Measurements from ENCODE around the gene HIVEP3.

Gene HIVEP3

DNA sequence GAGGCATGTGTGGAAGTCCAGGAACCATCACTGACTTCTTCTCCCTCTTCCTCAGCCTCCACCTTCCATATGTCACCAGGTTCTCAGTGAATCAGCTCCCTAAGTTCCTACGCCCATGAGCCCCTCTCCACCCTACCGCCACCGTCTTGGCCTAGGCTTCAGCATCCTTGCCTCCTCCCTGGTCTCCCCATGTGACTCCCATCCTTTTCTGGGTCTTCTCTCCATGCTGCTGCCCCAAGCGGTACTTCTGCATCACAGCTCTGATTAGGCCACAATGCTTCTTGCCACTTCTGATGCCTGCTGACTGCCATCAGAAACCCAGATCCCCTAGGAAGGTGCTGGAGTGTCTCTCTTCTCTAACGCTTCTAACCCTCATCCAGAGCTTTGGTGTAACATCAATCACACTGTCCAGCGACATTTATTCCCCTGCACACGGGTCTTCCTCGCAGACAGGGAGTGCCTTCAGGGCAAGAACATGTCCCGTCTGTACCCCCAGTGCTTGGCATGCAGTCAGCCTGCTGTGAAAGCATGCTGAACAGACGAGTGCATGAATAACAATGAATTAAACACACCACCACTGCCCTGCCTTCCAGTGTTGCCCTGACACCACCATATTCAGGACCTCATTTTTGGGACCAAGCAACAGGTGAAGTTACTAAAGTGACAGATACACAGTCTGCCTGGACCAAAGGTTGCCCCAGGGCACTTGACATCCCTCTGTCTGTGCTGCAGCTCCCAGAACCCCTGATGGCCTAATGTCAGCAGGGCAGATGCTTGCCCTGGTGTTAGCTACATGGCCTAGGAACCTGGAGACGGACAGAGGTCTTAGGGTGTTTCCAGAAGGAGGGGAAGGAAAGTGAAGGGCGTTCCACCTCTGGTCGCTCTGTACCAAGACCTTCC lies 275.6 kb downstream of the HIVEP3 start:
- no peak for DNase-seq

DNA sequence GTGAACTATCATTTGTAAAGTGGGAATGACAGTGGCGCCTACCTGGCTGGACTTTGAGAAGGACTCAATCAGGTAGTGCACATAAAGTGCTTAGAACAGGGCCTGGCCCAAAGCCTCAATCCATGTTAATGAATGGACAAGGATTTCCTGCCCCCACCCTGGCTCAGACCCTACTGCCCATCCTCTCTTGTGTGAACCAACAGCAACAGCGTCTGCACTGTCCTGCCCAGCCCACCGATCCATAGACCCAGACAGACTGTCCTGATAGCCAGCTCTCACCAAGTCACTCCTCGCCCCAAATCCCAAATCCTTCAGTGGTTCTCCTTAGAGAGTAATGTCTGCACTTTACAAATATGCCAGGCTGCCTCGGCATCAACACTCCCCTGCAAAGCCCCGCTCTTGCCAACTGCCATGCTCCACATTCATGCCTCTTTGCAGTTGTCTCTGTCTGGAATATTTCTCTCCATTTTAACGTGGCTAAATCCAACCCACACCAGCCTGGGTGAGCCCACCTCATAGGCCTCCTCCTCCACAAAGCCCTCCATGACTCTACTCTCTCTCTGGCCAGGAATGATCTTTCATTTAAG lies 276.7 kb downstream of the HIVEP3 start:
- DNase-seq: no peak

DNA sequence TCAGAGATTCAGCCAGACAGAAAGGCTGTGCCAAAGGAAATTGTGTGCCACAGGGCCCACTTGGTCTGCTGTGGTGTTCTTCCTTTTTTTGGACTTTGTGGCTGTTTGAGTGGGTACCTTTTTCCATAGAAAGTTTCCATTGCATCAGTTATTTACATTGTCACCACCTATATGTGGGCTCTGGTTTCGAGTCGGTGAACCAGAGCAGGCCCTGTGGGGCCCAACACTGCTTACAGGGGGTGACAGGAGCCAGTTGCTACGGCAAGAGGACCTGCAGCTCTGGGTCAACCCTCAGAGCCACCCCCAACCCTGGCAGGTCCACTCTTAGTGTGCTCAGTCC lies 277.3 kb downstream of the HIVEP3 start:
- DNase-seq: no peak

DNA sequence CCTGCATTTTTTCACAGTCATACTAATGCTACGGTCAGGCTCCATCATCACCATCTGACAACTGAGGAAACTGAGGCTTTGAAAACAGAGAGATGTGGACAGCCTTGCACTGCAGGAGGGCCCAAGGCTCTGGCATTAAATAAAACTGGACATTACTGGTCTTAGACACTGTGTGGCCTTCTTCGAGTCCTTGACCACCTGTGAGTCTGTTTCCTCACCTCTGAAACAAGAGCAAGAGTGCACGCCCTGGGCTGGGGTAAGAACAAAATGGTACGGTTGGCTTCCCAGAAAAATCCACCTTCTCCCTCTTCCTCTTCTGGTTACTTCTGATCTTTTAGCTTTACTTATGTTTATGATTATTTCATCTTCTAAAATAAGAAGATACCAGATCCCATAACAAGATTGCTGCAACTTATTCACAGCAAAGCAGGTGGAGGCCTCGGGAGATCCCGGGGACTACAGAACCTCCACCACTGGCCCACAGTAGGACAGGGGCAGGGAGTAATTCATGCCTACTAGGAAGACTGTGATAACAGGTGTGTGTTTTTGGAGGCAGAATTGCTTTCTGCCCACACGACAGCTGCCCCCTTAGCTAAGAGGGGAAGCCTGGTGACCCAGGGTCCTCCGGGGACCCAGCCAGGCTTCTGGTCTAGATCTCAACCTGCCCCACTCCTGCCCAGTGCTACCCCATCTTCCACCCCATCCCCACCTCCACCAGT lies 277.8 kb downstream of the HIVEP3 start:
- no peak for DNase-seq

DNA sequence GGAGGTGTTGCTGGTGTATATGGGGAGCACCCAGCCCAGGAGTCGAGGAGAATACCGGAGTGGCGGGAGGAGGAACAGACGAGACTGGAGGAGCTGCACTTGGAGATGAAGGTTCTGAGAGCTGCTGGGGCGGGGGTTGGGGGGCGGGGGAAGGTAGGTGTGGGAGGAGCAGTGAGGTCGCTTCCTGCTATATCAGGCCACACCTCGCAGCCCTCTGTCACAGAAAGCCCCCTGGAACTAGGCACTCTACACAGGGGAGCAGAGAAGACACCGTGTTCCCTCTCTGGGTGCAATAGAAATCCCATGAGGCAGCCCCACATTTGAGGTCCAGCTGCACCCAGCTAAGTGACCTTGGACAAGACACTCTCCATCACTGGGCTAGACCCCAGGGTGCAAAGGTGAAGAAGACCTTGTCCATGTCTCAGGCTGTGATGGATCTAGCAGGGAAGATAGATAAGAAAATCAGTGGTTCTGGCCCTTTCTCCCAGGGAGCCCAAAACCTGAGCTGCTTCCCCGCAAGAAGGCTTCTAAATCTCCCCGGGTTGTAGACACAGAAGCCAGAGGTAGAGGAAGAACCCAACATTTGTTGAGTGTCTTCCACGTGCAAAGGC lies 278.5 kb downstream of the HIVEP3 start:
- DNase-seq: no peak

DNA sequence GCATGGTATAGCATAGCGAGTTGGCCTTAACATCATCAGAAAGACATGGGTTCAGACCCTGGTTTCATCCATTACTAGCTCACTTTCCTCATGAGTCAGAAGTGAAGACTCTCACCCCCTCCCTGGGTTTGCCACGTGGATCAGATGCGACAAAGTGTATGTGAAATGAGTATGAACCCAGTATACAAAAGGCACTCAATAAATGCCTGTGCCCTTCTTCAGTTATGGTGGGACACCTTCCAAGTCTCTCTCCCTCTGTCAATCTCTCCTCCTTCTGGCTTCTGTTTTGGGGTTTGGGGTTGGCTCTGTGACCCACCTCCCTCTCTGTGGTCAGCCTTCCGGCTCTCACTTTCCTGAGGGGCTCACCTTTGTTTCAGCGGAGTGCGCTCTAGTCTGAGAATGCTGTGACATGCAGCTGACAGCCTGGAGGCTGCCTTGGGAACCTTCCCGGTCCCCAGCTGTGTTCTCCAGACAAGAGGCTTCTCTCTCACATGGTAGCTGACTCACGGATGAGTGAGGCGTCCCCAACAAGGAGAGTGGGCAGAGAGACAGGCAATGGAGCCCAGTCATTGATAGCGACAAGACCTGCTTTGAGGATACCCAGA lies 279.3 kb downstream of the HIVEP3 start:
- DNase-seq: no peak

DNA sequence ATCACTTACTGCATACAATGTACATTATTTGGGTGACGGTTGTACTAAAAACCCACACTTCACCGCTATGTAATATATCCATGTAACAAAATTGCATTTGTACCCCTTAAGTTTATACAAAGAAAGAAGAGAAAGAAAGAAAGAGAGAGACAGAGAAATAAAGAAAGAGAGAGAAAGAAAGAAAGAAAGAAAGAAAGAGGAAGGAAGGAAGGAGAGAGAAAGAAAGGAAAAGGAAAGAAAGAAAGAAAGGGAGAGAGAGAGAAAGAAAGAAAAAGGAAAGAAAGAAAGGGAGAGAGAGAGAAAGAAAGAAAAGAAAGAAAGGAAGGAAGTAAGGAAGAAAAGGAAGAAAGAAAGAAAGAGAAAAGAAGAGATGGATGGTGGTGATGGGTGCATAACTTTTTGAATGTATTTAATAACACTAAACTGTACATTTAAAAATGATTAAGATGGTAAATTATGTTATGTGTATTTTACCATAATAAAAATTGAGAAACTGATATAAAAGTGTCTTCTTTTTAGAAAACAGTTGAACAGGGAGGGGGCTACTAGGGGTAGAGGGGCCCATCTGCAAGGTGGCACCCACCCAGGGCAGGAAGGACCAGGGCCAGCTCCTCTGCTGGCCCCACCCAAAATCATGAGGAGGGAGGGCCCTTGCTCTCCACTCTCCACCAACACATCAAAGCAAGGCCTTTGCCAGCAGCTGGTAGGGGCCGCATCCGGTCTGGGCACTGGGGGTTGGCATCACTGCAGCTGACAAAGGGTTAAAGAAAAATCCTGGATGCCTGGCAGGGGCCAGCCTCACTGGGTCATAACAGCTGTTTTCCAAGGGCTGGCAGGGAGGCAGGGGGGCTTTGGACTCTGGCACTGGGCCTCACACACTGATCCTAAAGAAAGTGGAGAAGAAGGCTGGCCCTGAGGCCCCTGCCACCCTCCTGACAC lies 280.4 kb downstream of the HIVEP3 start:
- DNase-seq: no peak

DNA sequence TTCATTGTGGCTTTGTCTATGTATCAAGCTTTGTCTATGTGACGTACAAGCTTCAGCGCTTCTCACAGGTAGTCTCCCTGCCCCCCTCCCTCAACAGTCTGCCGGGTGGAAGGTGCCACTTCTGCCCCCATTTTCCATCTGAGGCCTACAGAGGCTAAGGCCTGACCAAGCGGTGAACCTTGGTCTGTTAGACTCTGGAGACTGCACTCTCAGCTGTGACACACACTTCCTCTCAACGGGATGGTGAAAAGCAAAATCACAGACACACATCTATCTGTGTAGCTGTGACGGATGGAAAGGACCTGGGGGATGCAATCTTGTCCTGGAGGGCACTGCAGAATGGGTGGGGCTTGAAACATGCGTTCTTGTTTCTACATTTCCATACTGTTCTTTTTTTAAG lies 281.4 kb downstream of the HIVEP3 start:
- DNase-seq: no peak

DNA sequence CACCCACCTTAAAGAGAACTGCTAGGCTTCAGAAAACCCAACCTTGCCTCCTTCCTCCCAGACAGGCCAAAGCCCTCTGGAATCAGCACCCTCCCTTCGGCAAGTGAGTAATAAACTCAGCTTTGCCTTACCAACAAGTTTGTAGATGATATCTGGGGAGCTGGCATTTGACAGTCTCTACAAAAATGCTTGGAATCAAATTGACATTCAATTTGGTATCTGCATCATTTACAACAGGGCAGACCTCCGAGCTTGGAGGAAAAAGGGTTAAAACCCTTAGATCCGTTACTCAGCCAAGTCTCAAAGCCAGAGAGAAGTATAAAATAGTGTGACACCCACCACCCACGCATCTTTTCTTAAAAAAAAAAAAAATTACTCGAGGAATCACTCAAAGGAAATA lies 285.0 kb downstream of the HIVEP3 start:
- no peak for DNase-seq

DNA sequence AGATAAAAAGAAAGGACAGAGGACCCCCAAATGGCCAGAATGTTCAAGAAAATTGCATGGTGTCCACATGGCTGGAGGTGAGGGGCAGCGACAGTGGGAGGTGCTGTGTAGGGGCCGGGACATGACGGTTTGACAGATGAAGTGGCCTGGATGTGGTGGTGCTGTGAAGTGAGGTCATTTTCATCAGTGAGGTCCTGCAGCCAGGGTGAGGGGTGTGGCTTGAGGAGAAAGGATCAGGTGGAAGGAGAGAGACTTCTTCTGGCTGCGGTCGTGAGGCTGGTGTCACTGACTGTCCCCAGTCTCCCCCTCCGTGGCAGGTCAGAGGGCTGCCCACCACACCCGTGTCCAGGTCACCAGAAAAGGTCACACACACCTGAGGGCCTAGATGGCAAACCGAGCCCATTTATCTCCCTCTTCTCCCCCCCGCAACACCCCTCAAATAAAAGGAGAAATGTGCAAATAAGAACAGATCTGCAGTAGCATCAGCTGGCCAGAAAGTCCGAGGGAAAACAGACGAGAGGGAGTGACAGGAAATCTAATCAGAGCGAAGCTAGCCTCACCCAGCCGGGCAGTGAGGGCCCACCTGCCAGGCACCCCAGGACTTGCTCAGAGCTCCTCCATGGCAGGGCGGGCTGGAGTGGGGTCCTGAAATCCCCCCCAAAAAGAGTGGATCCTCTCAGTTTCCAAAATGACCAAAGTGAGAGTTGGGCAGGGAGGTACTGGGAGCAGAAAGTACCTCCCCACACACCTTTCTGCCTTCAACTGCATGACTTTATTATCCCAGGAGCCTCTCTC lies 285.7 kb downstream of the HIVEP3 start:
- DNase-seq: no peak

DNA sequence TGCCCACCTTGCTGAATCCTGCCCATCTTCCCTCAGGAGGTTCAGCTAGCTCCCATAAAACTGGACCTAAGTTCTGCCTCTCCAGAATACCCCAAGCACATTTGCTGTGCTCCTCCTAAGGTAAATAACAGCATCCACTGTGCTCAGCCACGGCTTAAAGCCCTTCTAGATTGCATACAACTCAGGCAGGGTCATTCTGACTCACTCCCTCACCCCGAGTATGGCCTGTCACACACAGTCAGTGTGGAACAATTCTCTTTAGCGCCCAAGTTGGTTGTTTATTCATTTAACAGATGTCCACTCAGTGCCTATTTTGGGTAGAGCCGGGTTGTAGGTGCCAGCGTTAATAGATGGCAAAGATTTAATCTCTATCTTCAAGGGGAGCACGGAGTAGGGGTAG lies 286.8 kb downstream of the HIVEP3 start:
- no peak for DNase-seq

DNA sequence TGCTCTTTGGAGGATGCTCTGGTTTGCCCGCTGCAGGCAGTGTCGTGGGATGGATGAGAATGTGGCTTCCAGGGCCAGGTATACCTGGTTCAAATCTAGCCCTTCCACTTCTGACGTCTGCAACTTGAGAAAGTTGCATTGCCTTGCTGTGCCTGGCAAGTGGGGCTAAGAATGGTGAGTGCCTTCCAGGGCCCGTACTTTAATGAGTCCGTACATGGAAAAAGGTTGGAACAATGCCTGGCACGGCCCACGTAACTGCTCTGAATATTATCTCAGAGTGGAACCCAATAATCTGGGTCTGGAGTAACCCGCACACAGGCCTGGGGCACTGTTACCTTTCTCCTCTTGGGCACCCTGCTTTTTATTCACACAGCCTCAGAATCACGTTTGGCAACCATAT lies 287.6 kb downstream of the HIVEP3 start:
- DNase-seq: no peak

DNA sequence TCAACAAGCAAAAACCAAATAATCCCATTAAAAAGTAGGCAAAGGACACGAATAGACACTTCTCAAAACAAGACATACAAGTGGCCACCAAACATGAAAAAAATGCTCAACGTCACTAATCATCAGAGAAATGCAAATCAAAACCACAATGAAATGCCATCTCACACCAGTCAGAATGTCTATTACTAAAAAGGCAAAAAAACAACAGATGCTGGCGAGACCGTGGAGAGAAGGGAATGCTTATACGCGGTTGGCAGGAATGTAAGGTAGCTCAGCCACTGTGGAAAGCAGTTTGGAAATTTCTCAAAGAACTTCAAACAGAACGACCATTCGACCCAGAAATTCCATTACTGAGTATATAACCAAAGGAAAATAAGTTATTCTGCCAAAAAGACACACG lies 289.2 kb downstream of the HIVEP3 start:
- DNase-seq: no peak

DNA sequence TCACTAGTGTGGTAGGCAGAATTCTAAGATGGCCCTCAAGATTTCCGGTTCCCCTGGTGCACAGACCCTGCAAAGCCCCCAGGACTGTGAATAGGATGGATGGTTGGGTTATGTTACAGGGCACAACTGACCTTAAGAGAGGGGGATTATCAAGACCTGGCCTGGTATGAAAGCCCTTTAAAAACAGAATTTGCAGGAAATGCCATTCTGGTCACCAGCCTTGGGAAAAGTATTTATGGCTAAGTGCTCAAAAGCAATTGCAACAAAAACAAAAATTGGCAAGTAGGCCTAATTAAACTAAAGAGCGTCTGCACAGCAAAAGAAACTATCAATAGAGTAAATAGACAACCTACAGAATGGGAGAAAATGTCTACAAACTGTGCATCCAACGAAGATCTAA lies 289.6 kb downstream of the HIVEP3 start:
- no peak for DNase-seq

DNA sequence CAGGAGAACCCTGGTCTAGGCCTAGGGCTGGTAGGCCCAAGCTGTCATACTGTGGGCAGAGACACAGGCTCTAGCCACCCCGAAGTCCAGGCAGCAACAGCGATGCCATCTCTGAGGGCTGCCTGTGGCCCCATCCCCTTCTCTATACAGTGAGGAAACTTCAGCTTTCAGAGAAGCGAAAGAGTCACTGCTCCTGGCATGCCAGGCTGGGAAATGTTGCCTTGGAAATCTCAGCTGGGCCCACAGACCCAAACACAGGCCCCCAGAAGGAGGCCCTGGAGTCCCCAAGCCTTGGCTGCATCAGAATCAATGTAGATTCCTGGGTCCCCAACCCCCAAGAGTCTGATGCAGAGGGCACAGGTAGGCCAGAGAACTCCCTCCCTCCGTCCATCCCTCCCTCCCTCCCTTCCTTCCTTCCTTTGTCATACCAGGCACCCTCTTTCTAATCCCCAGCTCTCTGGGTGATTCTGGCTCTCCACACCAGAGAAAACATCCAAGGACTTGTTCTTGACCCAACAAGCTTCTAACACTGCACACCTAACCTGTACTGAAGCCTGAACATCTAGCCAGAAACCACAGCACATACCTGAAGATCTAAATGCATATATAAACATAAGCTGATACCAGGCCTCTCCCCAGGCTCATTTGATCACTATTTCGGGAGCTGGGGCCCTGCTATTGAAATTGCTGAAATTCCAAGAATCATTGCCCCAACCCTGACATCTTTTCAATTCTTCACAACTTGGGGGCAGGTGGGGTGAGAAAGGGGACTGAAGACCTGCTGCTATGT lies 291.0 kb downstream of the HIVEP3 start:
- DNase-seq: no peak

DNA sequence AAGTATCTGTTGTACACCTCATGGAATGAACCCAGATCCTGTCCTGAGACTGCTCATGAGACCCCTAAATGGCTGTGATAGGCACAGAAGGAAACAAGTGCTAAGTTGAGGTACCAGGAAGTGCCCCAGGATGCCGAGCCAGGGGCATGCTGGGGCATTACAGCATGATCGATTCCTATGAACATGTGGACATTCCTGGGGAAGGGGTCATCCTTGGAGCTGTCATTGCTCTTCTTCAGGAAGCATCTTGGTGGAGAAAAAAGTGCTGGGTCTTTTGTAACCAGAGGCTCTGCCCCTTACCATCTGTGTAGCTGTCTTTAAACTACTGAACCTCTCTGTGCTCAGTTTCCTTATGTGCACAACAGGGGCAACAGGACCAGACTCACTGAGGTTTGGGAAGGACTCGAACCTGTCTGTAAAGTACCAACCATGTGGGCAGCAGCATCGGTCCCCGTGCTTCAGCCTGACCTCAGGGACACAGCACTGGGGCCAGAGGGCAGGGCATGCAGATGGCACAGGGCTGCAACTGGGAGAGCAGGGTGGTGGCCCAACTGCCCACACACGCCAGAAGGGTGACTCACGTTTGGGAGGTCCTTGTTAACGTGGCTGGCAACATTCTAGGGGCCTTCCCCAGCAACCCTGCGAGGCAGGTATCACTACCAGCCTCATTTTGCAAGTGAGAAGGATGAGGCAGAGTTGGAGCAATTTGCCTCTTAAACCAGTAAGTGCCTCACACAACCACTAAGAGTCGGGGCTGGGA lies 291.9 kb downstream of the HIVEP3 start:
- DNase-seq: no peak

DNA sequence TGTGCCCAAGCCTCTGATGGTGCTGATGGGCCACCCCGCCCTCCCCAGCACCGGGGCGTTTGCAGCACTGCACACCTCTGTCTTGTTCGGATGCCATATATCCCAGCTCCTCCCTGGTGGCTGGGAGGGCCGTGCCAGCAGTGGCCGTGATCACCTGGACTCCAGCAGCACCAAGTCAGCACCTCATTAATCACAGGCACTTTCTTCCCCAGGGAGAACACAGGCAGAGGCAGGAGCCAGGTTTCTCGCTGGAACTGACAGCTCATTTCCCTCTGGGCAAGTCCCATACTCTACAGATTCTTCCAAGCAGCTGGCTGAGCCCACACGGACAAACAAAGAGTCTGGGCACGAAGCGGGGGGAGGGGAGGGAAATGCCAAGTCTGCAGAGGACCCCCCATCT lies 292.6 kb downstream of the HIVEP3 start:
- DNase-seq: no peak

DNA sequence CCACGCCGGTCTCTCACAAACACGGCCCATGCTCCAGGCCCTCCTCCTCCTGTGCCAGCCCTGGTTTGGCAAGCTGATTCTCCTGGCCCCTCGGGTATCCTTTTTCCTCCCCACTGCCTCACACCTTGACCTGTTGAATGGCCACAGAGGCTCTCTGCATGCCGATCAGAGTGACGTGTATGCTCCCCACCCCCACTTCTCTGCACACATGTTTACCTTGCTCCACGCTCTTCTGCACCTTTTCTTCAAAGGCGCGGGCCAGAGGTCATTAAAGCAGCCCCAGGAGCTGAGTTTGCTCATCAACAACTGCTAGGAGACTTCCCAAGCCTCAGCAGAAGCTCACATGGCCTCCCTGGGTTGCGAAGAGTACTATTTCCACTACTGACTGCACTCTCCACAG lies 295.0 kb downstream of the HIVEP3 start:
- DNase-seq: no peak

DNA sequence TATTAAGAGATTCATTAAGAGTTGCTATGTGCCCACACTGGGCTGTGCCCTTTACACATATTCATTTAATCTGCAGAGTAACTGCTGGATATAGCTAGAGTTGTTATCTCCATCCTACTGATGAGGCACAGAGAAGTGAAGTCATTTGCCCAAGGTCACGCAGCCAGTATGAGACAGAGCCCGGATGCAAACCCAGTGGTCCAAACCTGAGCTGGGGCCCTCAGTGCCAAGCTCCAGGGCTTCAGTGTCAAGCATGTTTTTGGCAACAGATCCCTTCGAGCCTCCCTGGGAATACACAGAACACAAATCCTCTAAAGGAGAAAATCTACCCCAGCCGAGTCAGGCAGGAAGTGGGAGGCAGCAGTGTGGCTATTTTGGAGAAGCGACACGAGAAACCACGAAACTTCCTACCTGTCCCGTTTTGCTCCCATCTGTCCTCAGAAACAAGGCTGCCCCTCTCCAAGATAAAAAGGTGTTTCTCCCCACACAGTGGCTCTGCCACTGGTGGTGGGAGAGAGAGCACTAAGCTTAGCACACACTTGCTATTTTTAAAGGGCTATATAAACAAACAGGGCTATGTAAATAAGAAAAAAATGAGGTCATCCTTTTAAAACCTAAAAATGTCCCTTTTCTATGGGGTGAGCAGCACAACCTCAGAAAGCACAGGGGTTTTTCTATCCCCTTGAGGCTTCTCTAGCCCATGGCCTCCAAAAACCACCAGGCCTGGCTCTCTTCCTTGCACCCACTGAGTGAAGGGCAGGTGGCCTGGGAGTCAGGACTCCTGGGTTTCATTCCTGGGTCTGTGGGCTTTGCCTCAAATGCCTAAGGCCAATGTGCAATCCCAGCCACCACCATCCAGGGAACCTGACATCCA lies 295.6 kb downstream of the HIVEP3 start:
- no peak for DNase-seq
